NK-92 (cell line): ENCODE measurements around the gene MARCHF6.
"Not testable (repeated sequence)": the region's sequence is repeated elsewhere in the genome, so short reads cannot be mapped to it uniquely, and the experiment has no call there.

Experiments
- DNase-seq: peaks from one replicate; lab custom pipeline; 2025; ENCODE audit not compliant: unreplicated experiment; lab: John Stamatoyannopoulos, UW

The MARCHF6 gene

GRCh38 chr5:10374046-10375022, 20.8 kb downstream of the MARCHF6 start:
- DNase-seq: no peak

- DNase-seq: not testable (repeated sequence)
Observed at GRCh38 chr5:10375146-10375545, 21.7 kb downstream of the MARCHF6 start.

GRCh38 chr5:10376544-10376943, 23.0 kb downstream of the MARCHF6 start:
- no peak for DNase-seq

- no peak for DNase-seq
Observed at GRCh38 chr5:10377081-10377480, 23.6 kb downstream of the MARCHF6 start.

- DNase-seq: no peak
Observed at GRCh38 chr5:10381803-10382202, 28.3 kb downstream of the MARCHF6 start.

- DNase-seq: no peak
Observed at GRCh38 chr5:10384483-10384882, 31.0 kb downstream of the MARCHF6 start.

GRCh38 chr5:10387690-10388089, 34.2 kb downstream of the MARCHF6 start:
- DNase-seq: no peak

- DNase-seq: no peak
Observed at GRCh38 chr5:10391130-10391529, 37.6 kb downstream of the MARCHF6 start.

- not testable (repeated sequence) for DNase-seq
Observed at GRCh38 chr5:10392567-10393328, 39.3 kb downstream of the MARCHF6 start.

- no peak for DNase-seq
Observed at GRCh38 chr5:10393491-10393890, 40.0 kb downstream of the MARCHF6 start.

- DNase-seq: no peak
Observed at GRCh38 chr5:10396552-10396951, 43.1 kb downstream of the MARCHF6 start.

GRCh38 chr5:10399839-10400238, 46.3 kb downstream of the MARCHF6 start:
- no peak for DNase-seq

- DNase-seq: no peak
Observed at GRCh38 chr5:10400411-10400810, 46.9 kb downstream of the MARCHF6 start.

GRCh38 chr5:10400831-10401230, 47.3 kb downstream of the MARCHF6 start:
- DNase-seq: no peak

- no peak for DNase-seq
Observed at GRCh38 chr5:10401498-10401897, 48.0 kb downstream of the MARCHF6 start.
